Measurements from ENCODE around the gene NEIL3.

Gene NEIL3, protein sequence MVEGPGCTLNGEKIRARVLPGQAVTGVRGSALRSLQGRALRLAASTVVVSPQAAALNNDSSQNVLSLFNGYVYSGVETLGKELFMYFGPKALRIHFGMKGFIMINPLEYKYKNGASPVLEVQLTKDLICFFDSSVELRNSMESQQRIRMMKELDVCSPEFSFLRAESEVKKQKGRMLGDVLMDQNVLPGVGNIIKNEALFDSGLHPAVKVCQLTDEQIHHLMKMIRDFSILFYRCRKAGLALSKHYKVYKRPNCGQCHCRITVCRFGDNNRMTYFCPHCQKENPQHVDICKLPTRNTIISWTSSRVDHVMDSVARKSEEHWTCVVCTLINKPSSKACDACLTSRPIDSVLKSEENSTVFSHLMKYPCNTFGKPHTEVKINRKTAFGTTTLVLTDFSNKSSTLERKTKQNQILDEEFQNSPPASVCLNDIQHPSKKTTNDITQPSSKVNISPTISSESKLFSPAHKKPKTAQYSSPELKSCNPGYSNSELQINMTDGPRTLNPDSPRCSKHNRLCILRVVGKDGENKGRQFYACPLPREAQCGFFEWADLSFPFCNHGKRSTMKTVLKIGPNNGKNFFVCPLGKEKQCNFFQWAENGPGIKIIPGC

GRCh38 chr4:177309522-177310371, at the start of gene NEIL3:
Gene NEIL3, plus strand, starts transcription at chr4:177309874. Its CDS starts 80 bp downstream, at chr4:177309954.
- DNase-seq = peak; percentile 64

DNA sequence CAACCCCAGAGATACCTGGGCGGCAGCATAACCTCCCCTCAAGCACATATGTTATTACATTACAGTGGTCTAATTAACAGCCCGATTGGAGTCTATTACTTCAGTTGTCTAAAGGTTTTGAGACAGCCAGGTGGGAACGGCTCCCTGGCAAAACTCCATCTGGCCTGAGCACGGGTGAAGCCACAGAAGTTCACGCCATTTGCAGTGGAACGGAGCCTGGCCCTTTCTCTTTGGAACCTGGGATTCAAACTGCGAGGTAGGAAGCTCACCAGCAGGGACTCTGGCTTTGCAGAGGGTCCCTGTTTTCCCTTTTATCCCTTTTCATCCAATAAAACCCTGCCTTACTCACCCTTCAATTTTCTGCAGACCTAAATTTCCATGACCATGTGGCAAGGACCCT, 45.9 kb upstream of the NEIL3 start:
- DNase-seq = no peak

GRCh38 chr4:177264788-177265422, 44.8 kb upstream of the NEIL3 start:
- no peak for DNase-seq

- no peak for DNase-seq
These were observed 43.9 kb upstream of the NEIL3 start for GRCh38 chr4:177265729-177266128.

GRCh38 chr4:177266506-177266905, 43.2 kb upstream of the NEIL3 start:
- no peak for DNase-seq

DNA sequence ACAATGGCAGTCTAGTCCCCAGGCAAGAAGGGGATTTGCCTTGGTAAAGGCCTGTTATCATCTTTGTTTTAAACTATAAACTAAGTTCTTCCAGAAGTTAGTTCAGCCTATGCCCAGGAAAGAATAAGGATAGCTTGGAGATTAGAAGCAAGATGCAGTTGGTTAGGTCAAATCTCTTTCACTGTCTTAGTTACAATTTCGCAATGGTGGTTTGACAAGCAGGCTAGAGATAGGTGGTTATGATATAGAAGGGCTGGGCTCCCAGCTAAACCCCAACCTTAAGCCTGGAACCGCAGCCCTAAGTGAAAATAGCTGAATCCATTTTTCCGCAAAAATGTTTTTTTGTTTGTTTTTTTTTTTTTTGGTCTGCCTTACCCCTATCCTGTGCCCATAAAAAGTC, 41.8 kb upstream of the NEIL3 start:
- no peak for DNase-seq

- no peak for DNase-seq
These were observed 38.6 kb upstream of the NEIL3 start for GRCh38 chr4:177271091-177271490.

DNA sequence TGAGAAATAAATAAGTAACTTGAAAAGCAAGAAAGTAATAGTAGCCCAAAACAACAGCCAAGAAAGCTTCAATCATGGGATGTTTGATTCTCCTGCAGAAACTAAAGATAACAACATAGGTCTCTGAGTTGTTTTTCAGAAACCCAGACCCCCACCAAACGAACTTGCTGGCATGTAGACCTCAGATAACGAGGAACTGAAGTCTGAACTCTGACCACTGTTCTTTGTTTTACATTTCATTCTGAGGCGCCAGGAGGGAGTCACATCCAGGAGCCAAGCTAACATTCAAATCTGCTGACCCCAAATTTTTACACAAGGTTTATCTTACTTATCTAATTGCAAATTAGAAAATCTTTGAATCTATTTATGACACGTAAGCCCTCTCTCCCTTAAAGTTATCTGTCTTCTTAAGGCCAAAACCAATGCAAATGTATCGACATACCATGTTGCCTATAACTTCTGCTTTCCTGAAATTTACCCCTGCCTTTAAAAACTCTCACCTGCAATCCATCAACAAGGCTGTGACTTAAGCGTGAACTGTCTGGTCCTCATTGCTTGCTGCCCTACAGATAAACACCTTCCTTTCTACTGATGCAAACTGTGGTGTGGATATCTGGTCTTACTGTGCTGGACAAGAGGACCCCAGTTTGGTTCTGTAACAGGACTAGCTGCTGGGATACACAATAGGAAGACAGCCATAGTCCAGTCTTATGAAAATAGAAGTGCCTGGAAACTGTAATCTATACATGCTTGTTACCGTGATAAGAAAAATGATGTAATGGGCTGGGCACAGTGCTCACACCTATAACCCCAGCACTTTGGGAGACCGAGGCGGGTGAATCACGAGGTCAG, 37.5 kb upstream of the NEIL3 start:
- DNase-seq = no peak

- DNase-seq = no peak
These were observed 33.7 kb upstream of the NEIL3 start for GRCh38 chr4:177275999-177276398.

GRCh38 chr4:177281351-177281909, 28.2 kb upstream of the NEIL3 start:
- no peak for DNase-seq

DNA sequence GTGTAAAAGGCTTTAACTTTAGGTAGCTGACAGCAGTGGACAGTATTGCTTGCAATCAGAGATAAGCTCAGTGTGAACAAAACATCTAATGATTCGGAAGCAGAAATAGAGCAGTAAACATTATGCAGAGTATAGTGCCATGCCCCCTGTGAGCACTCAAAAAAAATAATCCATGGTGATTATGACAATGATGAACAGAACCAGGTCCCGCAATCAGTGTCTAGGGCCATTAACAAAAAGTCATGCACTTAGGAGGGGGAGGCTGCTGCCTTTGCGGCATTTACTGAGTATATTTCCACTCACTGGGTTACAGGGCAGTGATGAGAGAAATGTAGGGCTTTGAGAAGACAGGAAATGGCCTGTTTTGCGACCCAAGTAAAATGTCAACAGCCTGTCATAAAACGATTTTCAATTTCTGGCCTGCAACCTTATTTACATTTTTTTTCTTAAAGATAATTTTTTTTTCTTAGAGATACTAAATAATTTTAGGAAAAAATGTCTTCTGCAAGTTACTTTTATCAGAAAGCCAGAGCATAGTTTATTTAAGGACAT, 27.3 kb upstream of the NEIL3 start:
- DNase-seq = no peak

GRCh38 chr4:177283167-177283566, 26.5 kb upstream of the NEIL3 start:
- no peak for DNase-seq

- no peak for DNase-seq
These were observed 23.7 kb upstream of the NEIL3 start for GRCh38 chr4:177285953-177286352.

DNA sequence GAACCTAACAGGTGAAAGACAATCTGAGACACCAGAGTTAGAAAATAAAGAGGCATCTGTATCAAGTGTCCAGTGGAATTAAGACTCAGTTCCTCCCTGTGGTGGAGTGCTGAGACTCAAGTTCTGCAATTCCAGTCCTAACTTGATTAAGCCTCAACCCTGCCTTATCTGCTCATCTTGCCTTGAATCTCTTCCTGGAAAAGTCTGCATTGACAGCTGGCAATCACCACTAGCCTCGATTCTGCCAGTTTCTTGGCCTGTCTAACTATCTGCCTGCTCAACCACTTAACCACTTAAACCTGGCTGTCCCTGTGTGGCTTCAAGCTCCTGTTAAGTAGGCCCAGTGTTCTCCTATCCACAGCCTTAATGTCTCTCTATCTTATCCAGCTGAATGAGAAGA, 22.4 kb upstream of the NEIL3 start:
- DNase-seq = no peak

- DNase-seq = no peak
These were observed 21.3 kb upstream of the NEIL3 start for GRCh38 chr4:177288335-177288734.

- DNase-seq = no peak
These were observed 18.9 kb upstream of the NEIL3 start for GRCh38 chr4:177290780-177291179.

DNA sequence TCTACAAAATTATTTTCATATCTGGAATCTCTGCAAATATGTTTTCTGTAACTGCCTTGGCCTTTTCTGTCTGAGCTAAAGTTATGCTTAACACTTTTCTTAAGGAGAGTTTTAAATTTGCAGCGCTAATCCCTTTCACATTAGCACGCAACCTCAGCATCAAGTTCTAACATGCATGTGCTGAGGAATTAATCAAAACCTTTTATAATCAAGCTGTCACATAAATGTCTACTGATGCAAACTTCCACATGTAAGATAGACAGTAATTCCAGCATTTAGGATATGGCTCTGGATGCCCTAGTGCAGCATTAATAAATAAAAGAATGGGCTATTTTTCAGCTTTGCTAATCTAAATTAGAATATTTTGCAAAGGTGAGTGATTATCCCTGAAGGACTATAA, 17.5 kb upstream of the NEIL3 start:
- no peak for DNase-seq

DNA sequence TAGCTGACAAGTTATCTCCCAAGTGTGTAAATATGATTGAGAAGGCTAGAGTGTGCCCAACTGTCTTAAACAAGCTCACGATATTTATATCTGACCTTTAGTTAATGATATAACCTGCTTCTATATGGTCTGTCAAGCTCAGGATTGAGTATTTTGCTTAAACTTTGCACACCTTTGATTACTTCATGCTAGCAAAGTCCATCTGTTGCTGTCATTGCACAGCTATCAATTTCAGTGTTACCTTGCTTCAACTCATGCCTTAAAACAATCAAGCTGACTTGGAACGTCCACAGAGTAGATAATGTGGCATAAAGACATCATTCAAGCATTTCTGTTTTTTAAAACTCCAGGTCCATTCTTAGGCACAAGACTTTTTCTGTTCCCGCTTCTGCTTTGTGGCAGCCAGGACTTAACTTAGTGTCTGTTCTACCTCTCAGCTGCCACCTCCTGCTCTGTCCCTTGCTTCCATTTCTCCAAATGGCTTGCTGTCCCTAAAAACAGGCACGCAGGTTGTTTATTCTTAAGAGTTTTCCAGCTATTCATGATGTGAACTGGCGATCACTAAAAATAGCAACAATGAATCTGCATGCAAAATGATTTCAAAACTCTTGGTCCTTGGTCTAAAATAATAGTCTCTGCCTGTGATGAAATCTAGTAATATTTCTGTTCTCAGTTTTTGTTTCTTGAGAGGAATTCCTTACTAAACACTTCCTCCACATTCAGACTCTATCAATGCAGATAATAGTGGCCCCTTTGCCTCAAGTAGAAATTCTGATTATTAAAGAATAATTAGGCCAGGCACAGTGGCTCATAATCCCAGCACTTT, 16.3 kb upstream of the NEIL3 start:
- DNase-seq = no peak

- DNase-seq = no peak
These were observed 11.8 kb upstream of the NEIL3 start for GRCh38 chr4:177297785-177298391.

GRCh38 chr4:177301126-177301639, 8.5 kb upstream of the NEIL3 start:
- DNase-seq = no peak
